Adrenal gland (tissue), 5 donors: ENCODE measurements around the gene VWA8.

Source experiments
- CTCF ChIP-seq, 6 experiments: fragments of 450-650 bp in 4 of 6; fragments of 200-600 bp in 2 of 6; sonication (generic) in 1 of 6; IDR thresholded peaks; 1 replicate in 5 of 6; 2 replicates in 1 of 6; pipeline versions ENCODE4 v1.5.1 to v1.8.0; 2016 to 2021; ENCODE audit warnings: antibody characterized with exemption in 6 of 6, mild to moderate bottlenecking in 2 of 6, moderate library complexity in 1 of 6
- POLR2A ChIP-seq, 2 donors: fragments of 450-650 bp; IDR thresholded peaks; one replicate each; pipeline ENCODE4 v1.6.1; 2017; ENCODE audit warnings: antibody characterized with exemption in 2 of 2, mild to moderate bottlenecking in 2 of 2, moderate library complexity in 1 of 2
- donor health status: DM: no; HTN: no; CAD: no.

GRCh38 chr13:42009057-42009456, 48.1 kb upstream of the VWA8 start:
- TF ChIP-seq CTCF (IDR thresholded peaks at IDR 0.05) = no peak
- TF ChIP-seq POLR2A (IDR thresholded peaks at IDR 0.05) = no peak
